ENCODE measurements around the gene MRTFA. TPM values are rescaled to one million over a fixed set of nuclear protein-coding genes. Genes with fewer than 3 reads are reported as not detected.

MRTFA gene
- total RNA-seq, 1 donor from 2014 or later = 52.1 TPM

DNA sequence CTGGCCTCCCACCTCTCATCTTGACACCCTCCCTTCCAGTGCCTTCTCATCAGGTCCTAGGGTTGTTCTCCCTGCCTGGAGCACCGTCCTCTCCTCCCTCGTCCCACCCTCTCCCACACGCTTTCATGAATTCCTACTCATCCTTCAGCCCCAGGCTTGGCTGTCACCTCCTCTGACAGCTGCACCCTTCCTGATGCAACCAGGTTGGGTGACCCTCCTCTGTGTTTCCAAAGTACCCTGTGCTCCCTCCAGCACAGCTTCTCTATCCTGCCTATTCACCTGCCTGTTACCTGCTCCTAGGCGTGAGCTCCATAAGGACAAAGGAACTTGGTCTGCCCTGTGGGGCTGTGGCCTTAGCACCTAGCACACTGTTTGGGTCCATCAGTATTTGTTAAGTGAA lies 207.7 kb downstream of the MRTFA start:
- no peak for DNase-seq (ENCODE audit: low read depth)
- TF ChIP-seq, protein P1, sequence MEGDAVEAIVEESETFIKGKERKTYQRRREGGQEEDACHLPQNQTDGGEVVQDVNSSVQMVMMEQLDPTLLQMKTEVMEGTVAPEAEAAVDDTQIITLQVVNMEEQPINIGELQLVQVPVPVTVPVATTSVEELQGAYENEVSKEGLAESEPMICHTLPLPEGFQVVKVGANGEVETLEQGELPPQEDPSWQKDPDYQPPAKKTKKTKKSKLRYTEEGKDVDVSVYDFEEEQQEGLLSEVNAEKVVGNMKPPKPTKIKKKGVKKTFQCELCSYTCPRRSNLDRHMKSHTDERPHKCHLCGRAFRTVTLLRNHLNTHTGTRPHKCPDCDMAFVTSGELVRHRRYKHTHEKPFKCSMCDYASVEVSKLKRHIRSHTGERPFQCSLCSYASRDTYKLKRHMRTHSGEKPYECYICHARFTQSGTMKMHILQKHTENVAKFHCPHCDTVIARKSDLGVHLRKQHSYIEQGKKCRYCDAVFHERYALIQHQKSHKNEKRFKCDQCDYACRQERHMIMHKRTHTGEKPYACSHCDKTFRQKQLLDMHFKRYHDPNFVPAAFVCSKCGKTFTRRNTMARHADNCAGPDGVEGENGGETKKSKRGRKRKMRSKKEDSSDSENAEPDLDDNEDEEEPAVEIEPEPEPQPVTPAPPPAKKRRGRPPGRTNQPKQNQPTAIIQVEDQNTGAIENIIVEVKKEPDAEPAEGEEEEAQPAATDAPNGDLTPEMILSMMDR (conservative IDR thresholded peaks at IDR 0.05; ENCODE audit: low read depth, low read length) = no peak
- H3K4me3 ChIP-seq (ENCODE audit: low read depth, low read length) = no peak overlapping the region

DNA sequence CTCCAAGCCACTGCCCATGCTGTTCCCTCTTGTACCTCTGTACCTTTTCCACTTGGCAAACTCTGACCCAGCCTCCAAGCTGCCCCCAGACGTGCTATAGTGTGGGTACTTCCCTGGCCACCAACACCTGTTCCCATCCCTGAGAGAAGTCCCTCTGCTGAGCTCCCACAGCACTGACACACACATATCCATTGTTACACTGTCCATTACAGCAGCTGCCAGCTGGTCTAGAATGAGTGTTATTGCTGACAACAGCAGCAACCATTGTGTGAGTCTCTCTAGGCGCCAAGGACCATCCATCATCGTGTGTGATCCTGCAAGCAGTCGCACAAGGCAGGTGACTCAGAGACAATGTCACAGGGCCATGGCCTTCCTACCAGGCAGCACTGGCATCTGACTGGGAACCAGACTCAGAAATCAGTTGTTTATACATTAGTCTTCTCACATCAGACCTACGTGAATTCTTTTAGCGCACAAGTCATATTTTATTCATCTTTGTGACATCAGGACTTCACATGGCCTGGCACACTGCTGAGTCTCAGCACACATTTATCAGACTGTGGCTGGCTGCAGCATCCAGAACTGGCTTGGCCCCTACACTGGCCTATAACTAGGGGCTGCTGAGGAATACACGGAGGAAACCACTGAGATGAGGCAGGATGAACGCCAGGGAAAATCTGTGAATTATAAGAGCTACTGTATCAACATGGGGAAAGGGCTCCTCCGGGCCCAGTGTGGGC lies 209.8 kb downstream of the MRTFA start:
- no peak overlapping the region for H3K4me3 ChIP-seq (ENCODE audit: low read depth, low read length)
- DNase-seq (ENCODE audit: low read depth) = no peak
- TF ChIP-seq, protein P1 (conservative IDR thresholded peaks at IDR 0.05; ENCODE audit: low read depth, low read length) = no peak

DNA sequence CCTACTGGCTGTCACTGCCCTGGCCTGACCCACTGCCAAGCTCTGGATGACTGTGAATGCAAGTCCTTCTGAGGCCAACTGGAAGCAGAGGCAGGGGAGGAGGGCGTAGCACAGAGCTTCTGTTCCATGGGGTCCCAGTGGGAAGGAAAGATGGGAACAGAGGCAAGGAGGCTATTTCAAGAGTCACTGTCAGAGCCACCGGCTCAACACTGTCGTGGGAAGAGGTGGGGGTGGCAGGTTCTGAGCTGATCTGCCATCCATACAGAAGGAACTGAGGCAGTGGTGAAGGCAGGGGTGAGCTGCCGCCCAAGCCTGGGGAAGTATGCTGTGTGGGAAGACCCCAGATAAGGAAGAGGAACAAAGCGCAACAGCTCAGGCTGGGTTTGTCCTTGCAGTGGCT lies 211.4 kb downstream of the MRTFA start:
- DNase-seq (ENCODE audit: low read depth) = no peak
- TF ChIP-seq, protein P1 (conservative IDR thresholded peaks at IDR 0.05; ENCODE audit: low read depth, low read length) = no peak

DNA sequence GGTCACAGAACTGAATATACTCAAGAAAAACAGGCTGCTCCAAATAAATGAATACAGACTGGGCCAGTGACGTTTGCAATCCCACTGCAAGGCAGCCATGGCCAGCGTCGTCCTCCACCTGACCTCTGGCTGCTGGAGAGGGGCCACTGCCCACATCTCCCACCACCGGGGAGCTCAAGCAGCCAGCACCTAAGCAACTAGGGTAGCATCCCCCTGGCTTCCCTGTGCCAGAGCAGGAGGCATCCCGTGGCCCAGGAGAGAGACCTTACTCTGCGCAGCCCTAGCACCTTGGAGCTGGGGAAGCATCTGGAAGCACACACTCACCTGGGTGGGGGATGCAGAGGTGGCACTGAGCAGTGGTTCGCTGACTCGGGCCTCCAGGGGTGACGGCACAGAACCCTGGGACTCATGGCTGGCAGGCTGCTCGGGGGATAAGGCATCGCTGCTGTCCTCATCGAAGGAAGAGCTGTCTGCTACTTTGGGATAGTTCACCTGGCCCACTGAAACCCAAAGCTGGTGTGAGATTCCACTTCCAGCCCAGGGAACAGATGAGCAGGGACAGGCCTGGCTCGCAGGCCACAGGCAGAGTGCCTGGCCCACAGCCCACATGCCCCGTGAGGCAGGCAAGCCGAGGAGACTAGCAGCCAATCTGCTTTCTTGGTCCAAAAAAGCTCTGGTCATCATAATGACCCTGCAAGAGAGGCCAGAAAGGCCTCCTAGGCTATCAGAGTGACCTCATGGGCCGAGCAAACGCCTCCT lies 212.5 kb downstream of the MRTFA start:
- DNase-seq (ENCODE audit: low read depth) = no peak
- TF ChIP-seq, protein P1 (conservative IDR thresholded peaks at IDR 0.05; ENCODE audit: low read depth, low read length) = no peak
- no peak overlapping the region for H3K4me3 ChIP-seq (ENCODE audit: low read depth, low read length)

More for the DNA sequence above, 211.4 kb downstream of the MRTFA start:
- H3K4me3 ChIP-seq (ENCODE audit: low read depth, low read length) = no peak overlapping the region

DNA sequence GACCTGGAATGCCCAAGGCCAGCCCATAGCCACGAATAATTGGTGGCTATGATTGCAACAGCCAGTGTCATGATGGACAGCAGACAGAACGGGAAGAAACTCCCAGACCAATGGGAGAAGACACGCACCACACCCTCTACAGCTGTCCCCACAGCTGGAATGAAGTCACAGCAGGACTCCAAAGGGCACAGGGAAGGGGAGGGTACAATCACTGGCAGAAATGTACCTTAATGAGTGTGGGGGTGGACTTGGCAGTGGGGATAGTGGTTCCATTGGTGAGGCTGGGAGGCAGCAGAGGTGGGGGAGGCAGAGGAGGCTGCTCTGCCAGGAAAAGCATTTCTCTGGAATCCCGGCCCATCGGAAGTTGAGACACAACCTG lies 213.2 kb downstream of the MRTFA start:
- no peak overlapping the region for H3K4me3 ChIP-seq (ENCODE audit: low read depth, low read length)
- no peak for DNase-seq (ENCODE audit: low read depth)
- TF ChIP-seq, protein P1 (conservative IDR thresholded peaks at IDR 0.05; ENCODE audit: low read depth, low read length) = no peak

DNA sequence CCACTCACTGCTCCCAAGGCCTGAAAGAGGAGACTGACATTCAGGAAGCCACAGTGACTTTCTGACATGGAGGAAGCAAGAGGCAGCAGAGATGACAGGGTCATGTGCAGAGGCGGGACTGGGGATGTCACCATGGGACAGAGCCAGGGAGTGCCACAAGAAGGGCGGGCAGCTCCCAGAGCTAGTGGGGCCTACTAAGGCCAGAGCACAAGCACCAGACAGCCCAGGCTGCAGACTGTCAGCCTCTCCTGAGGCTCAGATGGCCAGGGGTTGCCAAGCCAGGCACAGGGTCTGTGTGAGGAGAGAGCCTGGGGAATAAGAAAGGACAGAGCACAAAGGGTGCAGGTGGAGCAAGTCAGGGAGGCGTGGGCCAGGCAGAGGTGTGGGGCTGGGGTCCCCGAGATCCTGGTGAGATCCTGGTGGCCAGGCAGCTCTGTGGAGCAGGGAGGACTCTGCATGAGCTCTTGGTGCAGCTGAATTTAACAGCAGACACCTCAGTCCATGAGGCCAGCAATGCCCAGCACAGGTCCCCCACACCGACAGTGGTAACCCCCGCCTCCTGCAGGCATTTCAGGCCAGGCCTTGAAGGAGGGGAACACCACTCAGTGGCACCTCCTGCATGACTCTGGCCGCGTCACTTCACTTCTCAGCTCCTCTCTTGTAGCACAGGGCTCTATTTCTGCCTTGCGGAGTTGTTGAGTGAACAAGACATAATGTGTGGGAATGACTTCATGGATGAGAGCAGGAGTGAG lies 213.8 kb downstream of the MRTFA start:
- no peak for DNase-seq (ENCODE audit: low read depth)
- H3K4me3 ChIP-seq (ENCODE audit: low read depth, low read length) = no peak overlapping the region
- TF ChIP-seq, protein P1 (conservative IDR thresholded peaks at IDR 0.05; ENCODE audit: low read depth, low read length) = no peak
